Gastrocnemius medialis (tissue), 4 donors: Measurements from ENCODE around the gene IQSEC1. TPM values are rescaled to one million over a fixed set of nuclear protein-coding genes. Genes with fewer than 3 reads are reported as not detected.

Experiments used
- ATAC-seq, 2 donors: fragments of 150-250 bp; one replicate each; pipeline ENCODE4 v1.9.1; 2016
- DNase-seq, 2 donors: peaks; one replicate each; pipeline ENCODE4 v3.0.0-alpha.2; 2019
- H3K27ac ChIP-seq, 4 donors: fragments of 200-600 bp; sonication (generic); 1 replicate in 1 of 4; 2 replicates in 3 of 4; pipeline ENCODE4 v1.5.1; 2016 to 2018; ENCODE audit warnings: mild to moderate bottlenecking in 2 of 4, moderate library complexity in 1 of 4
- H3K27me3 ChIP-seq, 3 donors: fragments of 200-600 bp; sonication (generic) in 2 of 3; 1 replicate in 1 of 3; 2 replicates in 2 of 3; pipeline versions ENCODE4 v1.5.1 to v1.6.0; 2016 to 2019; ENCODE audit warnings: mild to moderate bottlenecking in 1 of 3, moderate library complexity in 1 of 3
- H3K36me3 ChIP-seq, 2 donors: fragments of 200-600 bp; sonication (generic) in 1 of 2; one replicate each; pipeline ENCODE4 v1.5.1; 2017 to 2018
- H3K4me1 ChIP-seq, 2 donors: fragments of 200-600 bp; sonication (generic) in 1 of 2; one replicate each; pipeline ENCODE4 v1.5.1; 2016 to 2017; ENCODE audit warnings: mild to moderate bottlenecking in 2 of 2
- H3K4me3 ChIP-seq, 4 donors: fragments of 200-600 bp; sonication (generic) in 3 of 4; 1 replicate in 1 of 4; 2 replicates in 3 of 4; pipeline ENCODE4 v1.5.1; 2016 to 2019; ENCODE audit warnings: mild to moderate bottlenecking in 2 of 4
- H3K9me3 ChIP-seq, 3 donors: fragments of 200-600 bp; sonication (generic) in 2 of 3; 1 replicate in 1 of 3; 2 replicates in 2 of 3; pipeline ENCODE4 v1.5.1; 2016 to 2019
- POLR2A ChIP-seq, 2 donors: fragments of 450-650 bp; IDR thresholded peaks; one replicate each; pipeline ENCODE4 v1.6.1; 2017; ENCODE audit warnings: antibody characterized with exemption in 2 of 2, mild to moderate bottlenecking in 2 of 2, moderate library complexity in 2 of 2
- in situ Hi-C, 4 donors: fragments of 200-750 bp; cut with MboI; loops; one replicate each; pipeline versions ENCODE4 v1.15.0 to v1.8.0; 2017; ENCODE audit warnings: low sequenced_read_pairs in 4 of 4
- intact Hi-C: fragments of 100-400 bp; cut with DNase I; formaldehyde crosslinking; loops from one replicate; pipeline ENCODE4 v1.15.1; 2023; ENCODE audit warnings: low total_unique reads
- total RNA-seq, 4 donors: library from RNA; depleted of rRNA; stranded (reverse); fragments of >200 nt; gene quantifications; one replicate each; pipeline versions ENCODE4 v1.1.0 to v1.2.3, GENCODE V29; 2016
- TF ChIP-seq, protein P1 (sequence below), 5 experiments: fragments of 450-650 bp in 3 of 5; fragments of 200-600 bp in 2 of 5; sonication (generic) in 2 of 5; IDR thresholded peaks in 4 of 5; conservative IDR thresholded peaks in 1 of 5; 1 replicate in 4 of 5; 2 replicates in 1 of 5; pipeline ENCODE4 v1.5.1; 2016 to 2019; ENCODE audit warnings: antibody characterized with exemption in 5 of 5, mild to moderate bottlenecking in 3 of 5, moderate library complexity in 3 of 5

The IQSEC1 gene
- total RNA-seq, 4 donors from 2014 or later: 15.2 to 31.3 (median 28.0) TPM

DNA sequence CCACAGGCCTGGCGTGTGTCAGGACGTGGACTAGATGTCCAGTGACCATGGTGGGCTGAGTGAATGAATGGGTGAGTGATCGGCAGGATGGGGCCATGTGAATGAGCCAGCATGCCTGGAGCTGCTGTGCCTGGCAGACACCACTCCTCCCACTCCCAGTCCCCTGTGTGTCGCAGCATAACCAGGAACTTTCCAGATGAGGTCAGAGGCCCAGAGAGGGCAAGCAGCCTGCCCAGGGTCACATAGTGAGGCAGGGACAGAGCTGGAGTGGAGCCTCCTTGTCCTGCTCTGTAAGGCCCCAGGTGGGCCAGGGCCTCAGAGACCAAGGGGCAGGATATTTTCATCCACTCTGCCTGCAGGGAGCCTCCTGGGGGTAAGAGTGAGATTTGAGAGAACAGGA lies 6.4 kb downstream of the IQSEC1 start:
- intact Hi-C loops (no loop called here), in situ Hi-C loops (no loop called here)
- TF ChIP-seq POLR2A (IDR thresholded peaks at IDR 0.05): no peak
- TF ChIP-seq, protein P1, sequence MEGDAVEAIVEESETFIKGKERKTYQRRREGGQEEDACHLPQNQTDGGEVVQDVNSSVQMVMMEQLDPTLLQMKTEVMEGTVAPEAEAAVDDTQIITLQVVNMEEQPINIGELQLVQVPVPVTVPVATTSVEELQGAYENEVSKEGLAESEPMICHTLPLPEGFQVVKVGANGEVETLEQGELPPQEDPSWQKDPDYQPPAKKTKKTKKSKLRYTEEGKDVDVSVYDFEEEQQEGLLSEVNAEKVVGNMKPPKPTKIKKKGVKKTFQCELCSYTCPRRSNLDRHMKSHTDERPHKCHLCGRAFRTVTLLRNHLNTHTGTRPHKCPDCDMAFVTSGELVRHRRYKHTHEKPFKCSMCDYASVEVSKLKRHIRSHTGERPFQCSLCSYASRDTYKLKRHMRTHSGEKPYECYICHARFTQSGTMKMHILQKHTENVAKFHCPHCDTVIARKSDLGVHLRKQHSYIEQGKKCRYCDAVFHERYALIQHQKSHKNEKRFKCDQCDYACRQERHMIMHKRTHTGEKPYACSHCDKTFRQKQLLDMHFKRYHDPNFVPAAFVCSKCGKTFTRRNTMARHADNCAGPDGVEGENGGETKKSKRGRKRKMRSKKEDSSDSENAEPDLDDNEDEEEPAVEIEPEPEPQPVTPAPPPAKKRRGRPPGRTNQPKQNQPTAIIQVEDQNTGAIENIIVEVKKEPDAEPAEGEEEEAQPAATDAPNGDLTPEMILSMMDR (IDR thresholded peaks at IDR 0.05 in 4 of 5, conservative IDR thresholded peaks at IDR 0.05 in 1 of 5): no peak

GRCh38 chr3:13066236-13066635 lies 7.0 kb downstream of the IQSEC1 start:
- in situ Hi-C loops (no loop called here), intact Hi-C loops (no loop called here)
- TF ChIP-seq, protein P1 (IDR thresholded peaks at IDR 0.05 in 4 of 5, conservative IDR thresholded peaks at IDR 0.05 in 1 of 5): no peak
- no peak for TF ChIP-seq POLR2A (IDR thresholded peaks at IDR 0.05)
- no peak overlapping the region for H3K4me3 ChIP-seq
- DNase-seq (no peak), ATAC-seq (no peak)
- H3K9me3 ChIP-seq: no peaks in the 10 kb centered on the region
- H3K4me1 ChIP-seq: no peaks in the 10 kb centered on the region
- no peaks in the 10 kb centered on the region for H3K27me3 ChIP-seq
- H3K27ac ChIP-seq: no peak overlapping the region
- no peaks in the 10 kb centered on the region for H3K36me3 ChIP-seq

More for the DNA sequence above, 6.4 kb downstream of the IQSEC1 start:
- no peaks in the 10 kb centered on the region for H3K27me3 ChIP-seq
- H3K36me3 ChIP-seq: no peaks in the 10 kb centered on the region
- H3K27ac ChIP-seq: no peak overlapping the region
- H3K4me1 ChIP-seq: peaks cover 0 to 2% of the 10 kb centered on the region in 2 donors
- no peaks in the 10 kb centered on the region for H3K9me3 ChIP-seq
- no peak for ATAC-seq
- no peak for DNase-seq
- H3K4me3 ChIP-seq: no peak overlapping the region

- no peak overlapping the region for H3K4me3 ChIP-seq
- H3K36me3 ChIP-seq: no peaks in the 10 kb centered on the region
- no peak for ATAC-seq
- TF ChIP-seq, protein P1 (IDR thresholded peaks at IDR 0.05 in 4 of 5, conservative IDR thresholded peaks at IDR 0.05 in 1 of 5): no peak
- TF ChIP-seq POLR2A (IDR thresholded peaks at IDR 0.05): no peak
- no peak overlapping the region for H3K27ac ChIP-seq
- no peak for DNase-seq
- in situ Hi-C loops (no loop called here), intact Hi-C loops (no loop called here)
- no peaks in the 10 kb centered on the region for H3K27me3 ChIP-seq
- H3K4me1 ChIP-seq: no peaks in the 10 kb centered on the region
- no peaks in the 10 kb centered on the region for H3K9me3 ChIP-seq
Observed at GRCh38 chr3:13065727-13066126, 7.5 kb downstream of the IQSEC1 start.

DNA sequence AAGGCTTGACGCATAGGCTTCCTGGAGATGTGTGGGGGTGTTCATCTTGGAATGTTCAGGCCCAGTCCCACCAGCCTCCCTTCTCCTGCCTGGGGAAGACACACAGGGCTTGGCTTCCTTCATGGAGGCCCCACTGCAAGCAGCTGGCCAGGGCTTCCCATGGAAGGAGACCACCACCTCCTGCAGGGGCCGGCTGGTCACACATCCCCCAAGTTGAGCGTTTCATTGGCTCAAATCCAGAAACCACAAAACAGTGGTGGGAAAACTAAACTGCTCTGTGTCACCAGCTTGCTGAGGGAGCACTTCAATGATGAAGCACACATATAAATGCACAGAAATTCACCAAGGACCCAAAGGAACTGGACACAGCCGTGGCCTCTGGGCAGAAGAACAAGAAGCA lies 8.3 kb downstream of the IQSEC1 start:
- H3K9me3 ChIP-seq: no peaks in the 10 kb centered on the region
- no peak overlapping the region for H3K27ac ChIP-seq
- H3K4me1 ChIP-seq: no peaks in the 10 kb centered on the region
- no peak for ATAC-seq
- TF ChIP-seq, protein P1 (IDR thresholded peaks at IDR 0.05 in 4 of 5, conservative IDR thresholded peaks at IDR 0.05 in 1 of 5): no peak
- in situ Hi-C loops: no loop called here
- intact Hi-C loops: no loop called here
- no peaks in the 10 kb centered on the region for H3K36me3 ChIP-seq
- no peak overlapping the region for H3K4me3 ChIP-seq
- DNase-seq: no peak
- no peaks in the 10 kb centered on the region for H3K27me3 ChIP-seq

DNA sequence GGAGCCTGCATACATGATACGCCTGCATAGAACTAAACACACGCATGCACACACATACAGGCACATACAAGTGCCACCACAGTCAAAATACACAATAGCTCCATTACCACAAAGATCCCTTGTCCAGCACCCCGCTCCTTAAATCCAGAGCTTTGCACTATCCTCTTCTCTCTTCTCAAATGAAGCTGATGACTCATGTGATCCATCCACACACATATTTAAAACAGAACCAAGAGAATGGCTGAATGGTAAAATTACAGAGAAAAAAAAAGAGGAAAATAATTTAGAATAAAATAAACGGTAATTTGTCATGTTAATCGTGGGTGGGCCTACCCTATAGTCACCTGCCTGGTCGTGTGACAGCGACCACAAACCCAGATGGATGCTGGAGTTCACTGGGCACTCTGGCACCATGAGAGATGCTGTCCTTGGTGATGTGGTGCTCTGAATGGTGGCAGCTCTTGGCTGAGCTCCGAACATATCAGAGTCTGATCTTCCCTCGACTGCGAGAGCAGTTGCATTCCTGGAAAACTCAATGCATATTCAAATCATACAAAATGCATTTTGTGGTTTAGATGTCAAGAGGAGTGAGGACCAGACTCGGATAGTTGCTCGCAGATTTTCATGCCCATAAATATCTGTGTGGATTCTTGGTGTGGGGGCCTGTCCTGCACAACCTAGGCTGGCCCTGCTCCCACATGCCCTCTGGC lies 8.9 kb downstream of the IQSEC1 start:
- no peaks in the 10 kb centered on the region for H3K9me3 ChIP-seq
- intact Hi-C loops (no loop called here), in situ Hi-C loops (no loop called here)
- TF ChIP-seq, protein P1 (IDR thresholded peaks at IDR 0.05 in 4 of 5, conservative IDR thresholded peaks at IDR 0.05 in 1 of 5): no peak
- no peak for TF ChIP-seq POLR2A (IDR thresholded peaks at IDR 0.05)
- no peaks in the 10 kb centered on the region for H3K36me3 ChIP-seq
- ATAC-seq (no peak), DNase-seq (no peak)
- no peak overlapping the region for H3K4me3 ChIP-seq
- H3K4me1 ChIP-seq: no peaks in the 10 kb centered on the region
- no peak overlapping the region for H3K27ac ChIP-seq
- H3K27me3 ChIP-seq: no peaks in the 10 kb centered on the region
